ENCODE data around the gene ST14. TPM values are rescaled to one million over a fixed set of nuclear protein-coding genes. Genes with fewer than 3 reads are reported as not detected.
A peak's percentile ranks its signal among the peaks of the same experiment; 100 is the strongest.

ST14 gene
- total and polyA plus RNA-seq, 12 donors, result 0.17 to 41.0 (median 10.4) TPM

GRCh38 chr11:130163346-130164220 is 4.0 kb downstream of the ST14 start:
- TF ChIP-seq POLR2A (IDR thresholded peaks at IDR 0.05) (no peak), CTCF (IDR thresholded peaks at IDR 0.05) (no peak)
- no peak overlapping the region for H3K4me3 ChIP-seq
- H3K4me1 ChIP-seq (replicated peaks in 1 of 2), result peaks cover 3 to 7% of the 10 kb centered on the region in 2 donors
- peaks cover 29% of the 10 kb centered on the region for H3K27me3 ChIP-seq
- DNase-seq, result peak in 5 of 7 donors; percentile 35 to 57 (median 42)
- WGBS, 4 donors, result 46 to 63% (median 49%) methylated on average over 8 to 13 of the region's 13 CpGs
- intact Hi-C loops (cut with DNase I), result no loop called here
- H3K27ac ChIP-seq, result peak overlapping the region in 1 of 5 donors; percentile 83
- H3K9me3 ChIP-seq (replicated peaks in 1 of 3), result no peaks in the 10 kb centered on the region
- no peaks in the 10 kb centered on the region for H3K36me3 ChIP-seq (replicated peaks in 1 of 2)

- intact Hi-C loops (cut with DNase I), result no loop called here
- Histone ChIP-seq H3K4me1 (replicated peaks in 1 of 2) (peaks cover 3 to 7% of the 10 kb centered on the region in 2 donors), H3K4me3 (no peak overlapping the region), H3K27ac (peak overlapping the region in 1 of 5 donors; percentile 83), H3K36me3 (replicated peaks in 1 of 2) (no peaks in the 10 kb centered on the region), H3K9me3 (replicated peaks in 1 of 3) (no peaks in the 10 kb centered on the region), H3K27me3 (peaks cover 27% of the 10 kb centered on the region)
- no peak for TF ChIP-seq CTCF (IDR thresholded peaks at IDR 0.05)
- no peak for TF ChIP-seq POLR2A (IDR thresholded peaks at IDR 0.05)
- WGBS, 4 donors, result 55 to 73% (median 72%) methylated on average over 2 of the region's 2 CpGs
- no peak for DNase-seq
These were observed 4.6 kb downstream of the ST14 start for GRCh38 chr11:130164221-130164570.

GRCh38 chr11:130165601-130166456 is 6.2 kb downstream of the ST14 start:
- H3K27me3 ChIP-seq, result peaks cover 12% of the 10 kb centered on the region
- peak in 3 of 7 donors; percentile 48 to 62 (median 50) for DNase-seq
- whole genome bisulfite sequencing, 4 donors, result 74 to 80% (median 78%) methylated on average over 9 of the region's 9 CpGs
- no peaks in the 10 kb centered on the region for H3K36me3 ChIP-seq (replicated peaks in 1 of 2)
- intact Hi-C loops (cut with DNase I), result no loop called here
- H3K9me3 ChIP-seq (replicated peaks in 1 of 3), result no peaks in the 10 kb centered on the region
- TF ChIP-seq POLR2A (IDR thresholded peaks at IDR 0.05) (no peak), CTCF (IDR thresholded peaks at IDR 0.05) (no peak)
- peaks cover 0 to 3% of the 10 kb centered on the region in 2 donors for H3K4me1 ChIP-seq (replicated peaks in 1 of 2)
- peak overlapping the region in 3 of 5 donors; percentile 56 to 83 (median 56) for H3K27ac ChIP-seq
- no peak overlapping the region for H3K4me3 ChIP-seq

- no peaks in the 10 kb centered on the region for H3K36me3 ChIP-seq (replicated peaks in 1 of 2)
- H3K4me1 ChIP-seq (replicated peaks in 1 of 2), result peaks cover 0 to 3% of the 10 kb centered on the region in 2 donors
- no peak overlapping the region for H3K4me3 ChIP-seq
- peak overlapping the region in 3 of 5 donors; percentile 56 to 83 (median 56) for H3K27ac ChIP-seq
- H3K9me3 ChIP-seq (replicated peaks in 1 of 3), result no peaks in the 10 kb centered on the region
- intact Hi-C loops (cut with DNase I), result no loop called here
- WGBS, 4 donors, result 19 to 34% (median 27%) methylated on average over 4 of the region's 4 CpGs
- H3K27me3 ChIP-seq, result peaks cover 11% of the 10 kb centered on the region
- no peak for TF ChIP-seq CTCF (IDR thresholded peaks at IDR 0.05)
- TF ChIP-seq POLR2A (IDR thresholded peaks at IDR 0.05), result peak in 1 of 2 donors; percentile 49
- peak; percentile 74 to 94 (median 92) for DNase-seq
These were observed 6.8 kb downstream of the ST14 start for GRCh38 chr11:130166457-130166784.

Measured in adrenal gland (tissue), 12 donors.